GM12873 (cell line): Measurements from ENCODE around the gene SLC49A4.

Experiments used
- TF ChIP-seq, protein P1 (sequence below): IDR thresholded peaks from 2 replicates; pipeline ENCODE4 v1.5.1; 2012; ENCODE audit warnings: low read depth, mild to moderate bottlenecking, moderate library complexity, low read length, control low read depth; ENCODE audit not compliant: insufficient read depth; ENCODE audit errors: missing control alignments

The SLC49A4 gene

GRCh38 chr3:122918576-122919290, 123.9 kb downstream of the SLC49A4 start:
- TF ChIP-seq, protein P1, sequence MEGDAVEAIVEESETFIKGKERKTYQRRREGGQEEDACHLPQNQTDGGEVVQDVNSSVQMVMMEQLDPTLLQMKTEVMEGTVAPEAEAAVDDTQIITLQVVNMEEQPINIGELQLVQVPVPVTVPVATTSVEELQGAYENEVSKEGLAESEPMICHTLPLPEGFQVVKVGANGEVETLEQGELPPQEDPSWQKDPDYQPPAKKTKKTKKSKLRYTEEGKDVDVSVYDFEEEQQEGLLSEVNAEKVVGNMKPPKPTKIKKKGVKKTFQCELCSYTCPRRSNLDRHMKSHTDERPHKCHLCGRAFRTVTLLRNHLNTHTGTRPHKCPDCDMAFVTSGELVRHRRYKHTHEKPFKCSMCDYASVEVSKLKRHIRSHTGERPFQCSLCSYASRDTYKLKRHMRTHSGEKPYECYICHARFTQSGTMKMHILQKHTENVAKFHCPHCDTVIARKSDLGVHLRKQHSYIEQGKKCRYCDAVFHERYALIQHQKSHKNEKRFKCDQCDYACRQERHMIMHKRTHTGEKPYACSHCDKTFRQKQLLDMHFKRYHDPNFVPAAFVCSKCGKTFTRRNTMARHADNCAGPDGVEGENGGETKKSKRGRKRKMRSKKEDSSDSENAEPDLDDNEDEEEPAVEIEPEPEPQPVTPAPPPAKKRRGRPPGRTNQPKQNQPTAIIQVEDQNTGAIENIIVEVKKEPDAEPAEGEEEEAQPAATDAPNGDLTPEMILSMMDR: no peak

- TF ChIP-seq, protein P1: no peak
These were observed 124.4 kb downstream of the SLC49A4 start for GRCh38 chr3:122919291-122919610.

- TF ChIP-seq, protein P1: no peak
These were observed 126.1 kb downstream of the SLC49A4 start for GRCh38 chr3:122920986-122921385.

DNA sequence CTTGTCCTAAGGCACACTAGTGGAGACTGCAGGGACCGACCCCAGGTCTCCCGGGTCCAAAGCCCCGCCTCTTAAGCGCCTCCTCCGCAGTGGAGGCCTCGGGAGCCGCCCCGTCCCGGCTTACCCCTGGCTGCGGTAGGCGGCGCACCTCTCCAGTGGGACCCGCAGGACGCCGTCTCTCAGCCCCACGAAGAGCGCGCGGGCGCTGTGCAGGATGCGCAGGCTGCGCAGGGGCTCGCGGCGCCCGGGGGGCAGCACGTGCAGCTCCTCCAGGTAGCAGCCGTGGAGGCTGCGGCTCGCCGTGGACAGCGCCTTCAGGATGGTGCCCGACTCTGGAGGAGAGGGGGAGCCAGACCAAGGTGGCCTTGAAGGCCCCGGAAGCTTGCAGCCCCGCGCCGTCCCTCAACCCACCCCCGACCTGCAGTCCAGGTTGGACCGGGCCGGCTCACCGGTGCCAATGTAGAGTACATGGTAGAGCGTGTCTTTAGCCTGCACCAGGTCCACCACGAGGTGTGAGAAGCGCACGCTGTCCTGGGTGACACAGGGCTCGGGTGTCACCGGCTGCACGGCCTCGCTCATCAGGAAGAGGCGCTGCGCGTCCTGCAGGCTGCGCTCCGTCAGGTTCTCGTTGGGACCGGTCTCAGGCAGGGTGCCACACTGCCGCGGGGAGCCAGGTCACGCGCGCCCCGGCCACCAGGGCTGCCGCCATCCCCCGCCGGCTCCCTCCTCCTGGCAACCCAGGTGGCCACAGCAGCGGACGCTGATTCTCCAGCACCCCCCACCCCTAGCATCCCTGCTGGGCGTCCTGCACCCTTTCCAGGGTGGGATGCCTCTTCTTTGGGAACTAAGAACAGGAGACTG, 127.2 kb downstream of the SLC49A4 start:
- TF ChIP-seq, protein P1: peak; percentile 35

GRCh38 chr3:122923611-122924010, 128.7 kb downstream of the SLC49A4 start:
- TF ChIP-seq, protein P1: no peak

DNA sequence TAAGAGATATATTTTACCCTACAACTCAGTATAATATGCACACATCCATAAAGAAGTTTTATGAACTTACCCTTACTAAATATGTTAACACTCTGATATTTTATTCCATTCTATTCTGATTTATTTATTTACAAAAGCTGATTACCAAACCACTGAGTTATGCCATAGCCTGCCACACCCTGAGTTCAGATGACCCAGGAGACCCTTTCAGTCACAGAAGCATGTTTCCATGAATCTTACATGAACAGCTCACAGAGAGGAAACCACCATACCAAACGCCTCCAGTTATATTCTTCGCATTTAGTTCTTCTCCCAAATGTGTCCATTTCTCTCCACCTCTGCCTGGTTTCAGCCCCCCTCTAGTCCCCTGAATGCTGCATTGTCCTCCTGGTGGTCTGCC, 129.2 kb downstream of the SLC49A4 start:
- TF ChIP-seq, protein P1: no peak

- TF ChIP-seq, protein P1: no peak
These were observed 130.9 kb downstream of the SLC49A4 start for GRCh38 chr3:122925756-122926155.
